ENCODE measurements around the gene SRMS. TPM values are rescaled to one million over a fixed set of nuclear protein-coding genes. Genes with fewer than 3 reads are reported as not detected.
"Not testable (repeated sequence)": the region's sequence is repeated elsewhere in the genome, so short reads cannot be mapped to it uniquely, and the experiment has no call there.

Gene SRMS
- total RNA-seq, 4 donors from 2014 or later: not detected

GRCh38 chr20:63519668-63520503, 27.7 kb downstream of the SRMS start:
- peak overlapping the region; percentile 93 to 99 (median 96) for H3K27ac ChIP-seq
- peaks cover 0 to 27% (median 11%) of the 10 kb centered on the region in 4 donors for H3K4me1 ChIP-seq
- H3K36me3 ChIP-seq: peaks cover 0 to 16% (median 0%) of the 10 kb centered on the region in 3 donors
- H3K27me3 ChIP-seq: no peaks in the 10 kb centered on the region
- no peak for TF ChIP-seq POLR2A (IDR thresholded peaks at IDR 0.05)
- TF ChIP-seq, protein P1, sequence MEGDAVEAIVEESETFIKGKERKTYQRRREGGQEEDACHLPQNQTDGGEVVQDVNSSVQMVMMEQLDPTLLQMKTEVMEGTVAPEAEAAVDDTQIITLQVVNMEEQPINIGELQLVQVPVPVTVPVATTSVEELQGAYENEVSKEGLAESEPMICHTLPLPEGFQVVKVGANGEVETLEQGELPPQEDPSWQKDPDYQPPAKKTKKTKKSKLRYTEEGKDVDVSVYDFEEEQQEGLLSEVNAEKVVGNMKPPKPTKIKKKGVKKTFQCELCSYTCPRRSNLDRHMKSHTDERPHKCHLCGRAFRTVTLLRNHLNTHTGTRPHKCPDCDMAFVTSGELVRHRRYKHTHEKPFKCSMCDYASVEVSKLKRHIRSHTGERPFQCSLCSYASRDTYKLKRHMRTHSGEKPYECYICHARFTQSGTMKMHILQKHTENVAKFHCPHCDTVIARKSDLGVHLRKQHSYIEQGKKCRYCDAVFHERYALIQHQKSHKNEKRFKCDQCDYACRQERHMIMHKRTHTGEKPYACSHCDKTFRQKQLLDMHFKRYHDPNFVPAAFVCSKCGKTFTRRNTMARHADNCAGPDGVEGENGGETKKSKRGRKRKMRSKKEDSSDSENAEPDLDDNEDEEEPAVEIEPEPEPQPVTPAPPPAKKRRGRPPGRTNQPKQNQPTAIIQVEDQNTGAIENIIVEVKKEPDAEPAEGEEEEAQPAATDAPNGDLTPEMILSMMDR (IDR thresholded peaks at IDR 0.05): peak in 3 of 6 experiments; percentile 9 to 26 (median 17)
- peak overlapping the region; percentile 76 to 99 (median 98) for H3K4me3 ChIP-seq
- DNase-seq: peak in 2 of 3 donors; percentile 67 to 84
- H3K9me3 ChIP-seq: no peaks in the 10 kb centered on the region

GRCh38 chr20:63518946-63519667, 28.4 kb downstream of the SRMS start:
- Histone ChIP-seq H3K27ac (no peak overlapping the region), H3K4me3 (peak overlapping the region in 3 of 4 donors; percentile 76 to 99 (median 98)), H3K4me1 (peaks cover 0 to 27% (median 11%) of the 10 kb centered on the region in 4 donors), H3K36me3 (peaks cover 0 to 16% (median 0%) of the 10 kb centered on the region in 3 donors), H3K9me3 (no peaks in the 10 kb centered on the region), H3K27me3 (no peaks in the 10 kb centered on the region)
- DNase-seq: peak in 1 of 3 donors; percentile 48
- TF ChIP-seq POLR2A (IDR thresholded peaks at IDR 0.05): no peak
- TF ChIP-seq, protein P1 (IDR thresholded peaks at IDR 0.05): no peak

- peak in 1 of 3 donors; percentile 40 for DNase-seq
- H3K9me3 ChIP-seq: no peaks in the 10 kb centered on the region
- H3K27me3 ChIP-seq: no peaks in the 10 kb centered on the region
- no peak overlapping the region for H3K27ac ChIP-seq
- TF ChIP-seq, protein P1 (IDR thresholded peaks at IDR 0.05): no peak
- TF ChIP-seq POLR2A (IDR thresholded peaks at IDR 0.05): no peak
- peaks cover 0 to 27% (median 11%) of the 10 kb centered on the region in 4 donors for H3K4me1 ChIP-seq
- H3K36me3 ChIP-seq: peaks cover 0 to 13% (median 0%) of the 10 kb centered on the region in 3 donors
- H3K4me3 ChIP-seq: no peak overlapping the region
These were observed 29.1 kb downstream of the SRMS start for GRCh38 chr20:63518351-63518861.

GRCh38 chr20:63517376-63518309, 29.9 kb downstream of the SRMS start:
- peak in 1 of 3 donors; percentile 41 for DNase-seq
- Histone ChIP-seq H3K9me3 (no peaks in the 10 kb centered on the region), H3K4me3 (no peak overlapping the region), H3K36me3 (peaks cover 0 to 6% (median 0%) of the 10 kb centered on the region in 3 donors), H3K4me1 (peaks cover 0 to 22% (median 11%) of the 10 kb centered on the region in 4 donors), H3K27ac (no peak overlapping the region), H3K27me3 (no peaks in the 10 kb centered on the region)
- TF ChIP-seq POLR2A (IDR thresholded peaks at IDR 0.05): no peak
- TF ChIP-seq, protein P1 (IDR thresholded peaks at IDR 0.05): no peak

GRCh38 chr20:63514520-63514919, 33.0 kb downstream of the SRMS start:
- H3K36me3 ChIP-seq, H3K27ac ChIP-seq, H3K27me3 ChIP-seq, H3K4me3 ChIP-seq, H3K4me1 ChIP-seq, H3K9me3 ChIP-seq, DNase-seq: not testable (repeated sequence)
